OCI-M1 (cell line): Measurements from ENCODE around the gene IFNA6.

Experiments
- DNase-seq: peaks from one replicate; lab custom pipeline; 2025; lab: John Stamatoyannopoulos, UW

The IFNA6 gene

GRCh38 chr9:21331676-21332402 is 18.8 kb downstream of the IFNA6 start:
- DNase-seq, result peak; percentile 11

- peak; percentile 70 for DNase-seq
Measured at GRCh38 chr9:21326526-21327139, 24.1 kb downstream of the IFNA6 start.

GRCh38 chr9:21324047-21324446 is 26.6 kb downstream of the IFNA6 start:
- DNase-seq, result no peak

- DNase-seq, result no peak
Measured at GRCh38 chr9:21322911-21323461, 27.7 kb downstream of the IFNA6 start.

- no peak for DNase-seq
Measured at GRCh38 chr9:21320465-21320864, 30.2 kb downstream of the IFNA6 start.

GRCh38 chr9:21317956-21318923 is 32.4 kb downstream of the IFNA6 start:
- DNase-seq, result peak; percentile 59

- DNase-seq, result peak; percentile 13
Measured at GRCh38 chr9:21316860-21317259, 33.8 kb downstream of the IFNA6 start.

- DNase-seq, result no peak
Measured at GRCh38 chr9:21316032-21316842, 34.5 kb downstream of the IFNA6 start.

- DNase-seq, result no peak
Measured at GRCh38 chr9:21314152-21314551, 36.5 kb downstream of the IFNA6 start.

GRCh38 chr9:21311889-21312288 is 38.8 kb downstream of the IFNA6 start:
- no peak for DNase-seq

GRCh38 chr9:21305213-21305612 is 45.5 kb downstream of the IFNA6 start, which contains the start of gene IFNA5:
IFNA5 (minus strand) TSS chr9:21305313; CDS start chr9:21305256, 57 bp downstream.
- DNase-seq, result no peak
